ENCODE data around the gene INSR.
"Not testable (repeated sequence)": the region's sequence is repeated elsewhere in the genome, so short reads cannot be mapped to it uniquely, and the experiment has no call there.

The INSR gene

DNA sequence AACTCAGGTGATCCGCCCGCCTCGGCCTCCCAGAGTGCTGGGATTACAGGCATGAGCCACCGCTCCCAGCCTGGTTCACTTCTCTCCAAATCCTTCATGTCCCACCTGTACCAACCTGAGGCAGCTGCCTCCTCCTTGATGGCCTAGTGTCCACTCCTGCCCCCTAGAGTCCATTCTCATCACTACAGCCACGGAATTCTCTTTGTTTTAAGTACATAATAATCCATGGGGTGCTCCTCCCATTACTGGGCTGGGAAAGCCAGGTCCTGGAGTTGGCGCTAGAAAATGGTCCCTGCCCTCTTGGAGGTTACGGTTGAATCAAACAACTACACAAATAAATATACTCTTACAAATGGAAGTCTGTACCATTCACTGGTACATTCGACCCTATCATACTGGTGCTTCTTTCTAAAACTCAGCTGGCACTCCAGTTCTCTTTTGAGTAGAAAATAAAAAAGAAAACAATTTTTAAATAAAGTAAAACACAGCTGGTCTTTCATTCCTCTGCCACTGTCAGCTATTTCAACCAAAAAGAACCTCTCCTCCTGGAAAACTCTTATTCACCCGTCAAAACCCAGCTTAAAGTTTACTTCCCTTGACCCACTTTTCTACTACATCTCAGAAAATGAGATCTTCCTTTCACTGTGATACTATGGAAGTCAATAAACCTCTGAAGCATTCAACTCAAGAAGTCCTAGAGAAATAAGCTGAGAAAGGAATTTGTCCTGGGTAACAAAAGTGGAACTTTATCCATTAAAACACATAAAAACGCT lies 32.1 kb upstream of the INSR start:
- H3K36me3 ChIP-seq (ENCODE audit: control insufficient read depth, insufficient read depth, low read length): no peaks in the 10 kb centered on the region
- H3K4me3 ChIP-seq (ENCODE audit: low read depth, low read length): no peak overlapping the region
- H3K9me3 ChIP-seq (ENCODE audit: control insufficient read depth, insufficient read depth, low read depth, low read length): peaks cover 10% of the 10 kb centered on the region
- no peak overlapping the region for H3K27ac ChIP-seq (ENCODE audit: low read depth, low read length)
- no peaks in the 10 kb centered on the region for H3K27me3 ChIP-seq (ENCODE audit: control insufficient read depth, insufficient read depth, low read length)
- H3K9ac ChIP-seq (ENCODE audit: low read length): no peak overlapping the region
- H3K4me1 ChIP-seq (ENCODE audit: control insufficient read depth, insufficient read depth, low read length): no peaks in the 10 kb centered on the region

DNA sequence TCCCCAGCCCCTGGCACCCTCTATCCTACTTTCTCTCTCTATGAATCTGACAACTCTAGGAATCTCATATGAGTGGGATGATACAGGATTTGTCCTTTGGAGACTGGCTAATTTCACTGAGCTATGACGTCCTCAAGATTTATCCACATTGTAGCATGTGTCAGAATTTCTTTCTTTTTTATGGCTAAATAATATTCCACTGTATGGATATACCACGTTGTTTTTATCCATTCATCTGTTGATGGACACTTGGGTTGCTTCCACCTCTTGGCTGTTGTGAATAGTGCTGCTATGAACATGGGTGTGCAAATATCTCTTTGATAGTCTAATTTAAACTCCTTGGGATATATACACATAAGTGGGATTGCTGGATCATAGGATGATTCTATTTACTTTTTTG lies 24.0 kb upstream of the INSR start:
- no peak overlapping the region for H3K27ac ChIP-seq (ENCODE audit: low read depth, low read length)
- peaks cover 12% of the 10 kb centered on the region for H3K9me3 ChIP-seq (ENCODE audit: control insufficient read depth, insufficient read depth, low read depth, low read length)
- no peaks in the 10 kb centered on the region for H3K36me3 ChIP-seq (ENCODE audit: control insufficient read depth, insufficient read depth, low read length)
- H3K27me3 ChIP-seq (ENCODE audit: control insufficient read depth, insufficient read depth, low read length): no peaks in the 10 kb centered on the region
- no peak overlapping the region for H3K9ac ChIP-seq (ENCODE audit: low read length)
- no peaks in the 10 kb centered on the region for H3K4me1 ChIP-seq (ENCODE audit: control insufficient read depth, insufficient read depth, low read length)
- no peak overlapping the region for H3K4me3 ChIP-seq (ENCODE audit: low read depth, low read length)

DNA sequence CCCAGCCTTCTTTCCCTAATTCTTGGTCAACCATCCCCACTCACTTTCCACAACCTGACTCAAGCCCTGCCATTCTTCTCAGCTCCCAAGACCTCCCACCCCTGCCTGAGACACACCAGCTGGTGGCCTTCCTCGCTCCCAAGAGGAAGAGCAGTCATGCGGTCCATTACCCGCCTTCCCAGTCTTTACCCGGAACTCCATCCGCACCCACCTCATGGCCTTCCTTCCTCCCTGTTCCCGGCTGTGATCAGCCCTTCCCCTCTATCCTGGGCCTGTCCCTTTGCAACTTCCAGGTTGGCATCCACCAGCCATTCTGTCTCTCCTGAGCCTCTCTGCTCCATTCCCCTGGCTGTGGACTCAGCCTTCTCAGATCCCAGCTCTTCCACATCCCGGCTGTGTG lies 18.6 kb upstream of the INSR start:
- Histone ChIP-seq H3K4me1 (ENCODE audit: control insufficient read depth, insufficient read depth, low read length) (no peaks in the 10 kb centered on the region), H3K27ac (ENCODE audit: low read depth, low read length) (no peak overlapping the region), H3K9ac (ENCODE audit: low read length) (no peak overlapping the region), H3K36me3 (ENCODE audit: control insufficient read depth, insufficient read depth, low read length) (no peaks in the 10 kb centered on the region), H3K4me3 (ENCODE audit: low read depth, low read length) (no peak overlapping the region), H3K27me3 (ENCODE audit: control insufficient read depth, insufficient read depth, low read length) (no peaks in the 10 kb centered on the region), H3K9me3 (ENCODE audit: control insufficient read depth, insufficient read depth, low read depth, low read length) (peaks cover 8% of the 10 kb centered on the region; the same call in 1 of the 2 replicates)

DNA sequence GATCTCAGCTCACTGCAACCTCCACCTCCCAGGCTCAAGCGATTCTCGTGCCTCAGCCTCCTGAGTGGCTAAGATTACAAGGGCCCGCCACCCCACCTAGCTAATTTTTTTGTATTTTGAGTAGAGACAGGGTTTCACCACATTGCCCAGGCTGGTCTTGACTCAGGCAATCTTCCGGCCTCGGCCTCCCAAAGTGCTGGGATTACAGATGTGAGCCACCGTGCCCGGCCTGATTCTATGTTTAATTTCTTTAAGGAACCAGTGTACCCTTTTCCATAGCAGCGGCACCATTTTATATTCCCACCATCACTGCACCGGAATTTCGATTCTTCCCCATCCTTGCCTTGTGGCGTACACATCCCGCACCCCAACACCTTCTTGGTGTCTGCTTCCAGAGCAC lies 17.7 kb upstream of the INSR start:
- H3K9ac ChIP-seq (ENCODE audit: low read length): no peak overlapping the region
- H3K27me3 ChIP-seq (ENCODE audit: control insufficient read depth, insufficient read depth, low read length): no peaks in the 10 kb centered on the region
- H3K36me3 ChIP-seq (ENCODE audit: control insufficient read depth, insufficient read depth, low read length): no peaks in the 10 kb centered on the region
- H3K4me1 ChIP-seq (ENCODE audit: control insufficient read depth, insufficient read depth, low read length): no peaks in the 10 kb centered on the region
- H3K4me3 ChIP-seq (ENCODE audit: low read depth, low read length): no peak overlapping the region
- peaks cover 8% of the 10 kb centered on the region; the same call in 1 of the 2 replicates for H3K9me3 ChIP-seq (ENCODE audit: control insufficient read depth, insufficient read depth, low read depth, low read length)
- no peak overlapping the region for H3K27ac ChIP-seq (ENCODE audit: low read depth, low read length)

DNA sequence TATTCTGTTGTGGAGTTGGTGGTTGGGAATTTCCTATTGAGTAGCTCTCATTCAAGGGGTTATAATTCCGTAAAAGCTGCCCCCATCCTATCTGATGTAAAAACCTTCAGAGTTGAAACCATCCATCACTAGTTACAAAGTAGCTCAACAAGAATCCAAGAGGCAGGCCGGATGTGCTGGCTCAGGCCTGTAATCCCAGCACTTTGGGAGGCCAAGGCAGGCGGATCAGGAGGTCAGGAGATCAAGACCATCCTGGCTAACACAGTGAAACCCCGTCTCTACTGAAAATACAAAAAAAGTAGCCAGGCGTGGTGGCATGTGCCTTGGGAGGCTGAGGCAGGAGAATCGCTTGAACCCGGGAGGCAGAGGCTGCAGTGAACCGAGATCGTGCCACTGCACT lies 14.1 kb upstream of the INSR start:
- not testable (repeated sequence) for H3K36me3 ChIP-seq (ENCODE audit: control insufficient read depth, insufficient read depth, low read length); H3K27me3 ChIP-seq (ENCODE audit: control insufficient read depth, insufficient read depth, low read length); H3K4me3 ChIP-seq (ENCODE audit: low read depth, low read length); H3K27ac ChIP-seq (ENCODE audit: low read depth, low read length); H3K9ac ChIP-seq (ENCODE audit: low read length); H3K9me3 ChIP-seq (ENCODE audit: control insufficient read depth, insufficient read depth, low read depth, low read length); H3K4me1 ChIP-seq (ENCODE audit: control insufficient read depth, insufficient read depth, low read length)

DNA sequence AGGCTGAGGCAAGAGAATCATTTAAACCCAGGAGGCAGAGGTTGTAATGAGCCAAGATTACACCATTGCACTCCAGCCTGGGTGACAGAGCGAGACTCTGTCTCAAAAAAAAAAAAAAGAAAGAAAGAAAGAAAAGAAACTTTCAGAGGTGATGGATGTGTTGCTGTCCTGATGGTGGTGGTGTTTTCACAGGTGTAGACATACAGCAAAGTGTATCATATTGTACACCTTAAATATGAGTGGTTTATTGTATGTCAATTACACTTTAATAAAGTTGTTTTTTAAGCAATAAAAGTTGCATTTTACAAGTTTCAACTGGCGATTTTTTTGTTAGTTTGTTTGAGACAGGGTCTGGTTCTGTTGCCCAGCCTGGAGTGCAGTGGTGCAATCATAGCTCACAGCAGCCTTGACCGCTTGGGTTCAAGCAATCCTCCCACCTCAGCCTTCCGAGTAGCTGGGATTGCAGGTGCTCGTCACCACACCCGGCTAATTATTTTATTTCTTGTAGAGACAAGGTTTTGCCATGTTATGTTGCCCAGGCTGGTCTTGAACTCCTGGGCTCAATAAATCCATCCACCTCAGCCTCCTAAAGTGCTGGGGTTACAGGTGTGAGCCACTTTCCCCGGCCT lies 13.5 kb upstream of the INSR start:
- no peak overlapping the region for H3K9ac ChIP-seq (ENCODE audit: low read length)
- H3K27ac ChIP-seq (ENCODE audit: low read depth, low read length): no peak overlapping the region
- no peaks in the 10 kb centered on the region for H3K4me1 ChIP-seq (ENCODE audit: control insufficient read depth, insufficient read depth, low read length)
- H3K9me3 ChIP-seq (ENCODE audit: control insufficient read depth, insufficient read depth, low read depth, low read length): no peaks in the 10 kb centered on the region
- no peak overlapping the region for H3K4me3 ChIP-seq (ENCODE audit: low read depth, low read length)
- H3K36me3 ChIP-seq (ENCODE audit: control insufficient read depth, insufficient read depth, low read length): no peaks in the 10 kb centered on the region
- H3K27me3 ChIP-seq (ENCODE audit: control insufficient read depth, insufficient read depth, low read length): no peaks in the 10 kb centered on the region

DNA sequence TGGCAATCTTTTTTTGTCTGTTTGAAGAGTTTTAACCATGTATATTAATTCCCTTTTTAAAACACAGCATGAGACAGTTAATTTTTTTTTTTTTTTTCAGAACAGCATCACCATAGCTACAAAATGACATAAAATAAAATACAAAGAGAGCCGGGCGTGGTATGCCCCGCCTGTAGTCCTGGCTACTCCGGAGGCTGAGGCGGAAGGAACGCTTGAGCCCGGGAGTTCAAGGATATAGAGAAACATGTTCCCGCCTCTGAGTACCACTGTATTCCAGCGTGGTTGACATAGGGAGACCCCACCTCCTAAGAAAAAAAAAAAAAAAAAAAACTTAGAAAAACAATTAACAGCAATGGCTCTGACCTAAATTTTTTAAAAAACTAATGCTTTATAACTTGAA lies 10.0 kb upstream of the INSR start:
- Histone ChIP-seq H3K27me3 (ENCODE audit: control insufficient read depth, insufficient read depth, low read length) (no peaks in the 10 kb centered on the region), H3K9ac (ENCODE audit: low read length) (no peak overlapping the region), H3K36me3 (ENCODE audit: control insufficient read depth, insufficient read depth, low read length) (no peaks in the 10 kb centered on the region), H3K27ac (ENCODE audit: low read depth, low read length) (no peak overlapping the region), H3K4me1 (ENCODE audit: control insufficient read depth, insufficient read depth, low read length) (no peaks in the 10 kb centered on the region), H3K9me3 (ENCODE audit: control insufficient read depth, insufficient read depth, low read depth, low read length) (no peaks in the 10 kb centered on the region), H3K4me3 (ENCODE audit: low read depth, low read length) (no peak overlapping the region)

DNA sequence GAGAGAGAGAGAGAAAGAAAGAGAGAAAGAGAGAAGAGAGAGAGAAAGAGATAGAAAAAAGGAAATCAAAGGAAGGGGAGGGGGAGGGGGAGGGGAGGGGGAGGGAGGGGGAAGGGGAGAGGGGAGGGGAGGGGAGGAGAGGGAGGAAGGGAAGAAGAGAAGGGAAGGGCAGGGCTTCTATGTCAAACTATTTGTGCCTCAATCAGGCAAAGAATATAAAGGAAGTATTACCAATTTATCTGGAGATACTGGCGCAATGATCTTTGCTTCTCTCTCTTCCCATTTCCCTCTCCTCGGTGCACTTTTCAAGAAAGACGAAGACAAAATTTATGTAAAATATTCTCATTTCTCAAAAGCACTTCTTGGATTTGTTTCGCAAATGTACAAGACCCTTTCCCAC lies 9.3 kb upstream of the INSR start:
- Histone ChIP-seq H3K27ac (ENCODE audit: low read depth, low read length) (no peak overlapping the region), H3K36me3 (ENCODE audit: control insufficient read depth, insufficient read depth, low read length) (no peaks in the 10 kb centered on the region), H3K27me3 (ENCODE audit: control insufficient read depth, insufficient read depth, low read length) (no peaks in the 10 kb centered on the region), H3K9ac (ENCODE audit: low read length) (no peak overlapping the region), H3K9me3 (ENCODE audit: control insufficient read depth, insufficient read depth, low read depth, low read length) (no peaks in the 10 kb centered on the region), H3K4me3 (ENCODE audit: low read depth, low read length) (no peak overlapping the region), H3K4me1 (ENCODE audit: control insufficient read depth, insufficient read depth, low read length) (no peaks in the 10 kb centered on the region)

DNA sequence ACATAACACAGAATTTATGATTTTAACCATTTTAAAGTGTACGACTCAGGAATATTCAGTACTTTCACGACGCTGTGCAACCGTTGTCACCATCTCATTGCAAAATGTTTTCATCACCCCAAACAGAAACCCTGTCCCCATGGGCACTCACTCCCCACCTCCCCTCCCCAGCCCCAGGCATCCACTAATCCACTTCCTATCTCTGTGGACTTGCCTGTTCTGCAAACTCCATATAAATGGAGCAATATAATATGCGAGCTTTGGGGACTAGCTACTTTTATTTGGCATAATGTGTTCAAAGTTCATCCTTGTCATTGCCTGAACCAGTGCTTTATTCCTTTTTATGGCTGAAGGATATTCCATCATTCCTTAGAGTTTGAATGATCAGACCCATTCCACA lies 7.3 kb upstream of the INSR start:
- Histone ChIP-seq H3K9me3 (ENCODE audit: control insufficient read depth, insufficient read depth, low read depth, low read length) (no peaks in the 10 kb centered on the region), H3K27me3 (ENCODE audit: control insufficient read depth, insufficient read depth, low read length) (no peaks in the 10 kb centered on the region), H3K36me3 (ENCODE audit: control insufficient read depth, insufficient read depth, low read length) (no peaks in the 10 kb centered on the region), H3K27ac (ENCODE audit: low read depth, low read length) (no peak overlapping the region), H3K9ac (ENCODE audit: low read length) (no peak overlapping the region), H3K4me1 (ENCODE audit: control insufficient read depth, insufficient read depth, low read length) (no peaks in the 10 kb centered on the region), H3K4me3 (ENCODE audit: low read depth, low read length) (no peak overlapping the region)

DNA sequence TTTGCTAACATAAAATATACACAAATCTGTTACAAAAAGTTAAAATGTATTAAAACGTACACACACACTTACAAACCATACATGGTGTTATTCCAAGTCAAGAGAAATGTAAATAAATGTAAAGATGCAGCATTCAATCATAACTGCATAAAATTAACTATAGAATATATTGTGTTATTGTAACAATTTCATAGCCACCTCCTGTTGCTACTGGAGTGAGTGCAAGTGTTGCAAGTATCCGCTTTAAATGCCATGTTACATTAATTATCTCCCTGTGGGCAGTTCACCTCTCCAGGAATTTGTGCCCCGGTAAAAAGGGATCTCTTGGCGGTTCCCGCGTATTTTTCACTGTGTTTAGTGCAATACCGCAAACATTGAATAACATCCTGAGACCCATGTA lies 3.5 kb upstream of the INSR start:
- Histone ChIP-seq H3K4me1 (ENCODE audit: control insufficient read depth, insufficient read depth, low read length) (peaks cover 5% of the 10 kb centered on the region), H3K36me3 (ENCODE audit: control insufficient read depth, insufficient read depth, low read length) (no peaks in the 10 kb centered on the region), H3K9me3 (ENCODE audit: control insufficient read depth, insufficient read depth, low read depth, low read length) (no peaks in the 10 kb centered on the region), H3K4me3 (ENCODE audit: low read depth, low read length) (no peak overlapping the region), H3K9ac (ENCODE audit: low read length) (no peak overlapping the region), H3K27ac (ENCODE audit: low read depth, low read length) (no peak overlapping the region), H3K27me3 (ENCODE audit: control insufficient read depth, insufficient read depth, low read length) (peaks cover 9% of the 10 kb centered on the region)

DNA sequence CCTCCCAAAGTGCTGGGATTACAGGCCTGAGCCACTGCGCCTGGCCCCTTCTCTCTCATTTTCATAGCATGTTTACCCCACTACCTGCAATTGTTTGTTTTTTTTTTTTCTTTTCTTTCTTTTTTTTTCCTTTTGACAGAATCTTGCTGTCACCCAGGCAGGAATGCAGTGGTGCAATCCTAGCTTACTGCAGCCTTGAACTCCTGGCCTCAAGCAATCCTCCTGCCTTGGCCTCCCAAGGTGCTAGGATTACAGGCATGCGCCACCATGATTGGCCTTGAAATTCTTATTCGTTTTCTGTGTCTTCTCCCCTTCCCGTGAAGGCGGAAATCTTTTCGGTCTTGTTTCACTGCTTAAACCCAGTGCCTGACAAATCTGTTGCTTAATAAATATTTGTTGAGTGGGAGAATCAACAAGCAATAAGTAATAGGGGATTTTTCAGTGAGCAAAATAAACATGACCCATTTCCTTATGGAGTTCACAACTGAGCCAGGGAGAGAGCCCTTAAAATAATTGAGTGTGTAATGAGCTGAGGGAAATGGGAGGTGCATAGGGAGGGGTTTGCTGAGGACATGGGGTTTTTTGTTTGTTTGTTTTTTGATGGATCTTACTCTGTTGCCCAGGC lies 1.8 kb upstream of the INSR start:
- H3K27ac ChIP-seq (ENCODE audit: low read depth, low read length): no peak overlapping the region
- H3K4me3 ChIP-seq (ENCODE audit: low read depth, low read length): no peak overlapping the region
- H3K36me3 ChIP-seq (ENCODE audit: control insufficient read depth, insufficient read depth, low read length): no peaks in the 10 kb centered on the region
- no peaks in the 10 kb centered on the region for H3K9me3 ChIP-seq (ENCODE audit: control insufficient read depth, insufficient read depth, low read depth, low read length)
- H3K9ac ChIP-seq (ENCODE audit: low read length): no peak overlapping the region
- peaks cover 8% of the 10 kb centered on the region for H3K4me1 ChIP-seq (ENCODE audit: control insufficient read depth, insufficient read depth, low read length)
- peaks cover 10% of the 10 kb centered on the region for H3K27me3 ChIP-seq (ENCODE audit: control insufficient read depth, insufficient read depth, low read length)

Data from HUES6 (cell line).